SK-N-SH treated with all-trans-retinoic acid at 6 μM for 48 hours (cell line): ENCODE measurements around the gene PSMA5.

Experiments
- ATAC-seq: fragments of 200-7000 bp; cut with Tn5 transposase; 3 replicates; pipeline ENCODE4 v1.9.1; 2020; ENCODE audit warnings: mild to moderate bottlenecking, moderate library complexity
- ARNTL ChIP-seq: fragments of 450-650 bp; formaldehyde crosslinking; IDR thresholded peaks from 2 replicates; pipeline ENCODE4 v1.5.0; 2020; ENCODE audit warnings: low read depth, mild to moderate bottlenecking, moderate library complexity, borderline replicate concordance
- CSDC2 ChIP-seq: fragments of 250-450 bp; sonication (Bioruptor Pico); IDR thresholded peaks from 2 replicates; pipeline ENCODE4 v1.5.0; 2020; ENCODE audit warnings: mild to moderate bottlenecking, moderate library complexity
- ESRRG ChIP-seq: fragments of 250-450 bp; sonication (Bioruptor Pico); IDR thresholded peaks from 2 replicates; pipeline ENCODE4 v1.6.1; 2021; ENCODE audit warnings: mild to moderate bottlenecking
- GLIS3 ChIP-seq: fragments of 250-450 bp; sonication (Bioruptor Pico); IDR thresholded peaks from 2 replicates; pipeline ENCODE4 v1.5.0; 2020; ENCODE audit warnings: mild to moderate bottlenecking, moderate library complexity
- ISL1 ChIP-seq: fragments of 250-450 bp; sonication (Bioruptor Pico); IDR thresholded peaks from 2 replicates; pipeline ENCODE4 v2.1.2; 2022; ENCODE audit warnings: mild to moderate bottlenecking, moderate library complexity
- OSR1 ChIP-seq: fragments of 250-450 bp; sonication (Bioruptor Pico); IDR thresholded peaks from 2 replicates; pipeline ENCODE4 v1.8.0; 2022; ENCODE audit warnings: moderate library complexity, mild to moderate bottlenecking, inconsistent platforms
- RARB ChIP-seq: fragments of 250-450 bp; sonication (Bioruptor Pico); IDR thresholded peaks from 2 replicates; pipeline ENCODE4 v1.8.0; 2021; ENCODE audit warnings: mild to moderate bottlenecking, moderate library complexity
- SNAI2 ChIP-seq: fragments of 250-450 bp; sonication (Bioruptor Pico); IDR thresholded peaks from 2 replicates; pipeline ENCODE4 v1.5.0; 2020; ENCODE audit warnings: mild to moderate bottlenecking, moderate library complexity
- TCF4 ChIP-seq: fragments of 250-450 bp; sonication (Bioruptor Pico); IDR thresholded peaks from 2 replicates; pipeline ENCODE4 v1.8.0; 2021; ENCODE audit warnings: mild to moderate bottlenecking, moderate library complexity, borderline replicate concordance
- TOX ChIP-seq: fragments of 250-450 bp; sonication (Bioruptor Pico); IDR thresholded peaks from 2 replicates; pipeline ENCODE4 v1.8.0; 2021; ENCODE audit warnings: mild to moderate bottlenecking, moderate library complexity, borderline replicate concordance
- ZC3H10 ChIP-seq: fragments of 250-450 bp; sonication (Bioruptor Pico); IDR thresholded peaks from 2 replicates; pipeline ENCODE4 v1.5.1; 2021; ENCODE audit warnings: mild to moderate bottlenecking, moderate library complexity
- ZFP3 ChIP-seq: fragments of 250-450 bp; sonication (Bioruptor Pico); IDR thresholded peaks from 2 replicates; pipeline ENCODE4 v1.5.0; 2020; ENCODE audit warnings: mild to moderate bottlenecking, moderate library complexity
- ZFP30 ChIP-seq: fragments of 450-650 bp; formaldehyde crosslinking; IDR thresholded peaks from 2 replicates; pipeline ENCODE4 v1.5.0; 2022; ENCODE audit warnings: mild to moderate bottlenecking, moderate library complexity
- ZNF565 ChIP-seq: fragments of 450-650 bp; formaldehyde crosslinking; conservative IDR thresholded peaks from 2 replicates; pipeline ENCODE4 v1.5.0; 2020; ENCODE audit warnings: low read depth, mild to moderate bottlenecking, moderate library complexity
- ZNF70 ChIP-seq: fragments of 450-650 bp; formaldehyde crosslinking; IDR thresholded peaks from 2 replicates; pipeline ENCODE4 v1.5.0; 2020; ENCODE audit warnings: mild to moderate bottlenecking, moderate library complexity
- TF ChIP-seq, protein P1 (sequence below): fragments of 250-450 bp; sonication (Bioruptor Pico); IDR thresholded peaks from 2 replicates; pipeline ENCODE4 v1.8.0; 2020; ENCODE audit warnings: mild to moderate bottlenecking, moderate library complexity, borderline replicate concordance
- TF ChIP-seq, protein P2 (sequence below): fragments of 250-450 bp; sonication (Bioruptor Pico); IDR thresholded peaks from 2 replicates; pipeline ENCODE4 v1.8.0; 2021; ENCODE audit warnings: low read depth, mild to moderate bottlenecking, moderate library complexity, borderline replicate concordance
- TF ChIP-seq, protein P3 (sequence below): fragments of 250-450 bp; sonication (Bioruptor Pico); IDR thresholded peaks from 2 replicates; pipeline ENCODE4 v1.5.0; 2020; ENCODE audit warnings: mild to moderate bottlenecking, moderate library complexity
- TF ChIP-seq, protein P4 (sequence below): fragments of 250-450 bp; sonication (Bioruptor Pico); IDR thresholded peaks from 2 replicates; pipeline ENCODE4 v1.5.1; 2020; ENCODE audit warnings: low read depth, mild to moderate bottlenecking, moderate library complexity
- TF ChIP-seq, protein P5 (sequence below): fragments of 250-450 bp; sonication (Bioruptor Pico); IDR thresholded peaks from 2 replicates; pipeline ENCODE4 v1.5.1; 2021; ENCODE audit warnings: mild to moderate bottlenecking, moderate library complexity

Gene PSMA5

DNA sequence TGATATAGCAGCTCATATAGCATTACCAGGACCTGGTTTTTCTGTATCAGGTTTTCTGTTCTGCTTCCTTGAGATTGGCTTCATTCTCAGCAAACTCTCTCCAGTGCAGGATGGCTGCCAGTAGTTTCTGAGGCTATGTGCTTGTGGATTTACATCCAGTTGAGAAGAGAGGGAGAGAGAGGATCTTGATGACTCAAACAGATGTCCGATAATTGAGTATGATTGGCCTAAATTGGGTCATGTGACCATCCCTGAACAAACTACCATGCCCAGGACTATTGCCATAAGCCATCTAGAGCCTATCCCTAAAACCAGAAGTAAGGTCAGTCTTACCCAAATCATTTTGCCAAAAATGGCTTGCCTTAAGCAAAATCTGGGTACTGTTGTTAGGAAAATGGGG lies 18.1 kb upstream of the PSMA5 start:
- no peak for ATAC-seq
- TF ChIP-seq, protein P1, sequence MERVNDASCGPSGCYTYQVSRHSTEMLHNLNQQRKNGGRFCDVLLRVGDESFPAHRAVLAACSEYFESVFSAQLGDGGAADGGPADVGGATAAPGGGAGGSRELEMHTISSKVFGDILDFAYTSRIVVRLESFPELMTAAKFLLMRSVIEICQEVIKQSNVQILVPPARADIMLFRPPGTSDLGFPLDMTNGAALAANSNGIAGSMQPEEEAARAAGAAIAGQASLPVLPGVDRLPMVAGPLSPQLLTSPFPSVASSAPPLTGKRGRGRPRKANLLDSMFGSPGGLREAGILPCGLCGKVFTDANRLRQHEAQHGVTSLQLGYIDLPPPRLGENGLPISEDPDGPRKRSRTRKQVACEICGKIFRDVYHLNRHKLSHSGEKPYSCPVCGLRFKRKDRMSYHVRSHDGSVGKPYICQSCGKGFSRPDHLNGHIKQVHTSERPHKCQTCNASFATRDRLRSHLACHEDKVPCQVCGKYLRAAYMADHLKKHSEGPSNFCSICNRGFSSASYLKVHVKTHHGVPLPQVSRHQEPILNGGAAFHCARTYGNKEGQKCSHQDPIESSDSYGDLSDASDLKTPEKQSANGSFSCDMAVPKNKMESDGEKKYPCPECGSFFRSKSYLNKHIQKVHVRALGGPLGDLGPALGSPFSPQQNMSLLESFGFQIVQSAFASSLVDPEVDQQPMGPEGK (CRISPR knock-in tag) = no peak
- TF ChIP-seq ZFP3 (CRISPR knock-in tag) = no peak
- TF ChIP-seq, protein P2, sequence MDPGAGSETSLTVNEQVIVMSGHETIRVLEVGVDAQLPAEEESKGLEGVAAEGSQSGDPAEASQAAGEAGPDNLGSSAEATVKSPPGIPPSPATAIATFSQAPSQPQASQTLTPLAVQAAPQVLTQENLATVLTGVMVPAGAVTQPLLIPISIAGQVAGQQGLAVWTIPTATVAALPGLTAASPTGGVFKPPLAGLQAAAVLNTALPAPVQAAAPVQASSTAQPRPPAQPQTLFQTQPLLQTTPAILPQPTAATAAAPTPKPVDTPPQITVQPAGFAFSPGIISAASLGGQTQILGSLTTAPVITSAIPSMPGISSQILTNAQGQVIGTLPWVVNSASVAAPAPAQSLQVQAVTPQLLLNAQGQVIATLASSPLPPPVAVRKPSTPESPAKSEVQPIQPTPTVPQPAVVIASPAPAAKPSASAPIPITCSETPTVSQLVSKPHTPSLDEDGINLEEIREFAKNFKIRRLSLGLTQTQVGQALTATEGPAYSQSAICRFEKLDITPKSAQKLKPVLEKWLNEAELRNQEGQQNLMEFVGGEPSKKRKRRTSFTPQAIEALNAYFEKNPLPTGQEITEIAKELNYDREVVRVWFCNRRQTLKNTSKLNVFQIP (CRISPR knock-in tag) = no peak
- no peak for TF ChIP-seq ZNF565 (CRISPR knock-in tag)
- TF ChIP-seq ARNTL (CRISPR knock-in tag) = no peak
- no peak for TF ChIP-seq ZNF70
- no peak for TF ChIP-seq TOX (CRISPR knock-in tag)
- no peak for TF ChIP-seq ISL1 (CRISPR knock-in tag)
- TF ChIP-seq TCF4 (CRISPR knock-in tag) = no peak

DNA sequence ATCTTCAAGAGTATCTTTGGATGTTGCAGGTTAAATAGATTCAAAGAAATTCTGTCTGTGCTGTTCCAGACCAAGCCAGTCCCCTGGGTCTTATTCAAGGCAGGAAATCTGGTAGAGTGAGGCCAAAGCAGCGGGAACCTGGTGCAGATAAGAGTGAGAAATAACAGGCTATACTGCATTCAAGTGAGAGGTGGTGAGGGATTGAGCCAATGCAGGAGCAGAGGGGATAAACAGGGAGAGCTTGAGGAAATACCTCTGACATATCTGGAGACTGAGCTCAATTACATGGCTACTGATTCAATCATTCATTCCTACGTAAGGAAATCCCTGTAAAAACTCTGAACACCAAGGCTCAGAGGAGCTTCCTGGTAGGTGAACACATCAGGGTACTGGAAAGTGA lies 17.2 kb upstream of the PSMA5 start:
- TF ChIP-seq ESRRG (CRISPR knock-in tag) (no peak), OSR1 (CRISPR knock-in tag) (no peak), ZFP3 (CRISPR knock-in tag) (no peak), RARB (CRISPR knock-in tag) (no peak), ZFP30 (no peak)
- TF ChIP-seq, protein P3, sequence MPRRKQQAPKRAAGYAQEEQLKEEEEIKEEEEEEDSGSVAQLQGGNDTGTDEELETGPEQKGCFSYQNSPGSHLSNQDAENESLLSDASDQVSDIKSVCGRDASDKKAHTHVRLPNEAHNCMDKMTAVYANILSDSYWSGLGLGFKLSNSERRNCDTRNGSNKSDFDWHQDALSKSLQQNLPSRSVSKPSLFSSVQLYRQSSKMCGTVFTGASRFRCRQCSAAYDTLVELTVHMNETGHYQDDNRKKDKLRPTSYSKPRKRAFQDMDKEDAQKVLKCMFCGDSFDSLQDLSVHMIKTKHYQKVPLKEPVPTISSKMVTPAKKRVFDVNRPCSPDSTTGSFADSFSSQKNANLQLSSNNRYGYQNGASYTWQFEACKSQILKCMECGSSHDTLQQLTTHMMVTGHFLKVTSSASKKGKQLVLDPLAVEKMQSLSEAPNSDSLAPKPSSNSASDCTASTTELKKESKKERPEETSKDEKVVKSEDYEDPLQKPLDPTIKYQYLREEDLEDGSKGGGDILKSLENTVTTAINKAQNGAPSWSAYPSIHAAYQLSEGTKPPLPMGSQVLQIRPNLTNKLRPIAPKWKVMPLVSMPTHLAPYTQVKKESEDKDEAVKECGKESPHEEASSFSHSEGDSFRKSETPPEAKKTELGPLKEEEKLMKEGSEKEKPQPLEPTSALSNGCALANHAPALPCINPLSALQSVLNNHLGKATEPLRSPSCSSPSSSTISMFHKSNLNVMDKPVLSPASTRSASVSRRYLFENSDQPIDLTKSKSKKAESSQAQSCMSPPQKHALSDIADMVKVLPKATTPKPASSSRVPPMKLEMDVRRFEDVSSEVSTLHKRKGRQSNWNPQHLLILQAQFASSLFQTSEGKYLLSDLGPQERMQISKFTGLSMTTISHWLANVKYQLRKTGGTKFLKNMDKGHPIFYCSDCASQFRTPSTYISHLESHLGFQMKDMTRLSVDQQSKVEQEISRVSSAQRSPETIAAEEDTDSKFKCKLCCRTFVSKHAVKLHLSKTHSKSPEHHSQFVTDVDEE (CRISPR knock-in tag) = no peak
- TF ChIP-seq, protein P4, sequence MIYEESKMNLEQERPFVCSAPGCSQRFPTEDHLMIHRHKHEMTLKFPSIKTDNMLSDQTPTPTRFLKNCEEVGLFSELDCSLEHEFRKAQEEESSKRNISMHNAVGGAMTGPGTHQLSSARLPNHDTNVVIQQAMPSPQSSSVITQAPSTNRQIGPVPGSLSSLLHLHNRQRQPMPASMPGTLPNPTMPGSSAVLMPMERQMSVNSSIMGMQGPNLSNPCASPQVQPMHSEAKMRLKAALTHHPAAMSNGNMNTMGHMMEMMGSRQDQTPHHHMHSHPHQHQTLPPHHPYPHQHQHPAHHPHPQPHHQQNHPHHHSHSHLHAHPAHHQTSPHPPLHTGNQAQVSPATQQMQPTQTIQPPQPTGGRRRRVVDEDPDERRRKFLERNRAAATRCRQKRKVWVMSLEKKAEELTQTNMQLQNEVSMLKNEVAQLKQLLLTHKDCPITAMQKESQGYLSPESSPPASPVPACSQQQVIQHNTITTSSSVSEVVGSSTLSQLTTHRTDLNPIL (CRISPR knock-in tag) = no peak
- no peak for ATAC-seq

DNA sequence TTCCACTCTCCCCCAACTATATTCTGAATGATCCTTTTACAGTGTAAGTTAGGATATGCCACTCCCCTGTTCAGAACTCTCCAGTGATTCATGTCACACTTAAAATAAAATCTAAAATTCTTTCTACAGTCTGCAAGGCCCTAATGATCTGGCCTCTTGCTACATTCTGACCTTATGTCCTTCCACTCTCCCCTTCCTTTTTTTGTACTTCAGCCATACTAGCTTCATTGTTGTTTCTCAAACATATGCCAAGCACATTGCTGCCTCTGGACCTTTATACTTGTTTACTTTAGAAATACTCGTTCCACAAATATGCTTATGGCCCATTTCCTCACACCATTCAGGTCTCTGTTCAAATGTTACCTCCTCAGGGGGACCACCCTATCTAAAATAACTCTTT lies 14.8 kb upstream of the PSMA5 start:
- no peak for ATAC-seq
- TF ChIP-seq TOX (CRISPR knock-in tag) (no peak), ZFP30 (no peak), ZFP3 (CRISPR knock-in tag) (no peak), SNAI2 (CRISPR knock-in tag) (no peak), TCF4 (CRISPR knock-in tag) (no peak), GLIS3 (no peak), ZC3H10 (no peak), ZNF70 (no peak), OSR1 (CRISPR knock-in tag) (no peak), RARB (CRISPR knock-in tag) (no peak), ZNF565 (CRISPR knock-in tag) (no peak), CSDC2 (CRISPR knock-in tag) (no peak), ISL1 (CRISPR knock-in tag) (no peak), ESRRG (CRISPR knock-in tag) (no peak)
- TF ChIP-seq, protein P3 (CRISPR knock-in tag) = no peak
- TF ChIP-seq, protein P5, sequence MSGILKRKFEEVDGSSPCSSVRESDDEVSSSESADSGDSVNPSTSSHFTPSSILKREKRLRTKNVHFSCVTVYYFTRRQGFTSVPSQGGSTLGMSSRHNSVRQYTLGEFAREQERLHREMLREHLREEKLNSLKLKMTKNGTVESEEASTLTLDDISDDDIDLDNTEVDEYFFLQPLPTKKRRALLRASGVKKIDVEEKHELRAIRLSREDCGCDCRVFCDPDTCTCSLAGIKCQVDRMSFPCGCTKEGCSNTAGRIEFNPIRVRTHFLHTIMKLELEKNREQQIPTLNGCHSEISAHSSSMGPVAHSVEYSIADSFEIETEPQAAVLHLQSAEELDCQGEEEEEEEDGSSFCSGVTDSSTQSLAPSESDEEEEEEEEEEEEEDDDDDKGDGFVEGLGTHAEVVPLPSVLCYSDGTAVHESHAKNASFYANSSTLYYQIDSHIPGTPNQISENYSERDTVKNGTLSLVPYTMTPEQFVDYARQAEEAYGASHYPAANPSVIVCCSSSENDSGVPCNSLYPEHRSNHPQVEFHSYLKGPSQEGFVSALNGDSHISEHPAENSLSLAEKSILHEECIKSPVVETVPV (CRISPR knock-in tag) = no peak
- TF ChIP-seq, protein P1 (CRISPR knock-in tag) = no peak
